CD14-positive monocyte (primary cell): ENCODE measurements around the gene RETSAT. TPM values are rescaled to one million over a fixed set of nuclear protein-coding genes. Genes with fewer than 3 reads are reported as not detected.

Source experiments
- DNase-seq, 3 donors: peaks; one replicate each; pipeline ENCODE4 v3.0.0-alpha.2; 2011 to 2022
- H2AFZ ChIP-seq: 2 replicates; pipeline ENCODE4 v1.6.0; 2012; ENCODE audit warnings: mild to moderate bottlenecking, low read depth, low read length, inconsistent platforms; ENCODE audit not compliant: insufficient read depth, poor library complexity, severe bottlenecking
- H3K27ac ChIP-seq, 2 donors: 1 replicate in 1 of 2; 2 replicates in 1 of 2; pipeline ENCODE4 v1.5.1; 2012 to 2013; ENCODE audit warnings: low read length in 2 of 2, control low read depth in 1 of 2, inconsistent platforms in 1 of 2, low read depth in 1 of 2, mild to moderate bottlenecking in 1 of 2
- H3K27me3 ChIP-seq, 2 donors: one replicate each; pipeline versions ENCODE4 v1.6.0 to v1.6.1; 2011 to 2013; ENCODE audit warnings: low read length in 2 of 2; ENCODE audit not compliant: control insufficient read depth in 2 of 2, insufficient read depth in 2 of 2
- H3K36me3 ChIP-seq, 2 donors: replicated peaks in 1 of 2; 1 replicate in 1 of 2; 2 replicates in 1 of 2; pipeline versions ENCODE4 v1.5.1 to v1.6.1; 2012 to 2013; ENCODE audit warnings: low read length in 2 of 2, control low read depth in 1 of 2, inconsistent platforms in 1 of 2, mild to moderate bottlenecking in 1 of 2; ENCODE audit not compliant: insufficient read depth in 2 of 2, control insufficient read depth in 1 of 2
- H3K4me1 ChIP-seq, 2 donors: 1 replicate in 1 of 2; 2 replicates in 1 of 2; pipeline versions ENCODE4 v1.5.1 to v1.6.1; 2012 to 2013; ENCODE audit warnings: low read length in 2 of 2, control low read depth in 1 of 2, inconsistent platforms in 1 of 2, mild to moderate bottlenecking in 1 of 2, moderate library complexity in 1 of 2; ENCODE audit not compliant: insufficient read depth in 2 of 2, control insufficient read depth in 1 of 2
- H3K4me2 ChIP-seq: replicated peaks from 2 replicates; pipeline ENCODE3; 2012; ENCODE audit warnings: low read length, moderate library complexity, mild to moderate bottlenecking; ENCODE audit not compliant: poor library complexity, severe bottlenecking; ENCODE audit errors: extremely low read depth
- H3K4me3 ChIP-seq, 3 experiments: fragments of 200-600 bp in 1 of 3; sonication (generic) in 1 of 3; replicated peaks in 1 of 3; 1 replicate in 2 of 3; 2 replicates in 1 of 3; pipeline ENCODE4 v1.5.1; 2011 to 2013; ENCODE audit warnings: low read length in 3 of 3, mild to moderate bottlenecking in 3 of 3, control low read depth in 2 of 3, low read depth in 2 of 3, inconsistent platforms in 1 of 3, moderate library complexity in 1 of 3
- H3K79me2 ChIP-seq: 2 replicates; pipeline ENCODE4 v1.6.0; 2012; ENCODE audit warnings: mild to moderate bottlenecking, control low read depth, inconsistent platforms, low read length, moderate library complexity; ENCODE audit not compliant: insufficient read depth
- H3K9ac ChIP-seq: 2 replicates; pipeline ENCODE4 v1.6.0; 2017; ENCODE audit warnings: low read length, mild to moderate bottlenecking; ENCODE audit not compliant: insufficient read depth, poor library complexity, severe bottlenecking
- H3K9me3 ChIP-seq, 2 donors: replicated peaks in 1 of 2; 1 replicate in 1 of 2; 2 replicates in 1 of 2; pipeline versions ENCODE4 v1.5.1 to v1.6.1; 2012 to 2013; ENCODE audit warnings: low read length in 2 of 2, control low read depth in 1 of 2; ENCODE audit not compliant: control insufficient read depth in 1 of 2, insufficient read depth in 1 of 2
- H4K20me1 ChIP-seq: 2 replicates; pipeline ENCODE4 v1.6.0; 2012; ENCODE audit warnings: mild to moderate bottlenecking, low read length, control low read depth, moderate library complexity; ENCODE audit not compliant: insufficient read depth
- H3K27ac Mint-ChIP-seq, 7 donors: one replicate each; pipeline ENCODE4 v1.8.0; 2020; ENCODE audit warnings: mild to moderate bottlenecking in 7 of 7, mixed read lengths in 7 of 7, moderate library complexity in 6 of 7, inconsistent platforms in 2 of 7
- H3K27me3 Mint-ChIP-seq, 3 donors: one replicate each; pipeline ENCODE4 v1.8.0; 2021 to 2022; ENCODE audit warnings: low read depth in 3 of 3, mild to moderate bottlenecking in 3 of 3, mixed read lengths in 3 of 3, moderate library complexity in 3 of 3, inconsistent platforms in 1 of 3
- H3K36me3 Mint-ChIP-seq, 2 donors: one replicate each; pipeline ENCODE4 v1.8.0; 2020; ENCODE audit warnings: mixed read lengths in 2 of 2, inconsistent platforms in 1 of 2, mild to moderate bottlenecking in 1 of 2
- H3K4me1 Mint-ChIP-seq: one replicate; pipeline ENCODE4 v1.8.0; 2020; ENCODE audit warnings: mild to moderate bottlenecking, mixed read lengths
- H3K4me3 Mint-ChIP-seq, 2 donors: one replicate each; pipeline ENCODE4 v1.8.0; 2020; ENCODE audit warnings: mild to moderate bottlenecking in 2 of 2, mixed read lengths in 2 of 2, moderate library complexity in 1 of 2
- H3K9me3 Mint-ChIP-seq, 7 donors: one replicate each; pipeline ENCODE4 v1.8.0; 2020 to 2022; ENCODE audit warnings: mixed read lengths in 7 of 7, mild to moderate bottlenecking in 6 of 7, moderate library complexity in 6 of 7, inconsistent platforms in 2 of 7
- WGBS: methylation state at CpG from one replicate; pipeline ENCODE4 v1.1.5; 2013; ENCODE audit warnings: missing lambda C conversion rate; ENCODE audit not compliant: insufficient coverage; 5-methylcytosine and 5-hydroxymethylcytosine counted together
- intact Hi-C, 2 donors: fragments of 100-400 bp; cut with micrococcal nuclease; formaldehyde crosslinking; loops; one replicate each; pipeline versions ENCODE4 v1.15.0 to v1.15.1; 2023
- polyA plus RNA-seq, 3 donors: library from polyadenylated mRNA; depleted of rRNA in 1 of 3; unstranded in 2 of 3; stranded (reverse) in 1 of 3; fragments of 300-500 nt in 2 of 3; fragments of >200 nt in 1 of 3; fragmentation: Illumina TruSeq in 2 of 3; gene quantifications; 1 replicate in 2 of 3; 2 replicates in 1 of 3; pipeline ENCODE4 v1.2.3, GENCODE V29; 2012 to 2021
- TF ChIP-seq, protein P1 (sequence below): fragments of 200-600 bp; IDR thresholded peaks from one replicate; pipeline ENCODE4 v1.8.0; 2022; ENCODE audit warnings: antibody characterized with exemption, mild to moderate bottlenecking

The RETSAT gene
- polyA plus RNA-seq, 3 donors: 12.4 to 15.8 (median 15.0) TPM

- WGBS: 91% methylated on average over 10 of the region's 11 CpGs
These were observed 16.7 kb upstream of the RETSAT start for GRCh38 chr2:85371045-85371444.

DNA sequence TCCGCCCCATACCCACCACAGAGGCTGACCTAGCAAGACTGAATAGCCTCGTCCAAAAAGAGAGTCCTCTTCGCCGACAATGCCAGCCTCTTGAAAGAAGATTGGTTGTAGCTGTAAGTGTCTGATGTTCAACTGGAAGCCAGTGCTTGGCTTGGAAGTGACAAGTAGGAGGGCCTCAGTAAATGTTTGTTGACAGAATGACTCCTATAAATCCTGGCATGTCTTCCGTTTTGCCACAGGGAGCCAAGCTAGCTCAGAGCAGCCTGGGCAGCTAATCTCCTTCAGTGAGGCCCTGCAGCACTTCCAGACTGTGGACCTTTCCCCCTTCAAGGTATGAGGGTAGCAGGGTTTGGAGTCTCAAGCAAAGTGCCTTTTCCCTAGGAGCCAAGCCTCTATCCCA is 15.2 kb upstream of the RETSAT start:
- Mint-ChIP-seq H3K4me1 (no peaks in the 10 kb centered on the region), H3K36me3 (peaks cover 49 to 50% of the 10 kb centered on the region in 2 donors), H3K27ac (no peak overlapping the region), H3K9me3 (peaks cover 0 to 6% (median 0%) of the 10 kb centered on the region in 7 donors), H3K4me3 (no peak overlapping the region), H3K27me3 (no peaks in the 10 kb centered on the region)
- H3K36me3 ChIP-seq: peaks cover 6 to 50% of the 10 kb centered on the region in 2 donors
- no peaks in the 10 kb centered on the region for H3K79me2 ChIP-seq
- peaks cover 0 to 3% of the 10 kb centered on the region in 2 donors for H3K9me3 ChIP-seq
- H3K4me1 ChIP-seq: no peaks in the 10 kb centered on the region
- no peak overlapping the region for H3K27ac ChIP-seq
- intact Hi-C loops: no loop called here
- 100% methylated on average over 1 of the region's 5 CpGs for WGBS
- H3K9ac ChIP-seq: no peak overlapping the region
- no peak overlapping the region for H2AFZ ChIP-seq
- no peaks in the 10 kb centered on the region for H3K27me3 ChIP-seq
- H3K4me2 ChIP-seq: no peak overlapping the region
- TF ChIP-seq, protein P1, sequence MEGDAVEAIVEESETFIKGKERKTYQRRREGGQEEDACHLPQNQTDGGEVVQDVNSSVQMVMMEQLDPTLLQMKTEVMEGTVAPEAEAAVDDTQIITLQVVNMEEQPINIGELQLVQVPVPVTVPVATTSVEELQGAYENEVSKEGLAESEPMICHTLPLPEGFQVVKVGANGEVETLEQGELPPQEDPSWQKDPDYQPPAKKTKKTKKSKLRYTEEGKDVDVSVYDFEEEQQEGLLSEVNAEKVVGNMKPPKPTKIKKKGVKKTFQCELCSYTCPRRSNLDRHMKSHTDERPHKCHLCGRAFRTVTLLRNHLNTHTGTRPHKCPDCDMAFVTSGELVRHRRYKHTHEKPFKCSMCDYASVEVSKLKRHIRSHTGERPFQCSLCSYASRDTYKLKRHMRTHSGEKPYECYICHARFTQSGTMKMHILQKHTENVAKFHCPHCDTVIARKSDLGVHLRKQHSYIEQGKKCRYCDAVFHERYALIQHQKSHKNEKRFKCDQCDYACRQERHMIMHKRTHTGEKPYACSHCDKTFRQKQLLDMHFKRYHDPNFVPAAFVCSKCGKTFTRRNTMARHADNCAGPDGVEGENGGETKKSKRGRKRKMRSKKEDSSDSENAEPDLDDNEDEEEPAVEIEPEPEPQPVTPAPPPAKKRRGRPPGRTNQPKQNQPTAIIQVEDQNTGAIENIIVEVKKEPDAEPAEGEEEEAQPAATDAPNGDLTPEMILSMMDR: no peak
- DNase-seq: no peak
- no peaks in the 10 kb centered on the region for H4K20me1 ChIP-seq
- H3K4me3 ChIP-seq: no peak overlapping the region

More at GRCh38 chr2:85371045-85371444, 16.7 kb upstream of the RETSAT start:
- peaks cover 0 to 3% of the 10 kb centered on the region in 2 donors for H3K9me3 ChIP-seq
- Mint-ChIP-seq H3K4me3 (no peak overlapping the region), H3K27me3 (no peaks in the 10 kb centered on the region), H3K27ac (peak overlapping the region in 3 of 7 donors; percentile 14 to 78 (median 33)), H3K4me1 (no peaks in the 10 kb centered on the region), H3K9me3 (peaks cover 0 to 6% (median 0%) of the 10 kb centered on the region in 7 donors), H3K36me3 (peaks cover 56 to 58% of the 10 kb centered on the region in 2 donors)
- H3K4me2 ChIP-seq: no peak overlapping the region
- H3K27me3 ChIP-seq: no peaks in the 10 kb centered on the region
- intact Hi-C loops: no loop called here
- H3K27ac ChIP-seq: peak overlapping the region in 1 of 2 donors; percentile 5
- no peak for DNase-seq
- TF ChIP-seq, protein P1: no peak
- no peaks in the 10 kb centered on the region for H4K20me1 ChIP-seq
- peaks cover 8 to 58% of the 10 kb centered on the region in 2 donors for H3K36me3 ChIP-seq
- no peak overlapping the region for H2AFZ ChIP-seq
- H3K79me2 ChIP-seq: no peaks in the 10 kb centered on the region
- no peak overlapping the region for H3K9ac ChIP-seq
- no peak overlapping the region for H3K4me3 ChIP-seq
- H3K4me1 ChIP-seq: no peaks in the 10 kb centered on the region
